Renal cortex interstitium (tissue), 11 donors: ENCODE data around the gene PTPRR. TPM values are rescaled to one million over a fixed set of nuclear protein-coding genes. Genes with fewer than 3 reads are reported as not detected.
A peak's percentile ranks its signal among the peaks of the same experiment; 100 is the strongest.

Experiments
- DNase-seq, 11 donors: peaks; one replicate each; pipeline ENCODE4 v3.0.0-alpha.2; 2013; ENCODE audit warnings: low read depth in 9 of 11, low spot score in 4 of 11; ENCODE audit errors: extremely low read depth in 1 of 11
- polyA plus RNA-seq, 3 donors: library from polyadenylated mRNA; unstranded; fragments of 120-200 nt; gene quantifications; one replicate each; pipeline ENCODE4 v1.2.1, GENCODE V29; 2013; ENCODE audit not compliant: insufficient read length in 3 of 3

Gene PTPRR
- polyA plus RNA-seq, 3 donors, result 0.64 to 0.87 (median 0.66) TPM

DNA sequence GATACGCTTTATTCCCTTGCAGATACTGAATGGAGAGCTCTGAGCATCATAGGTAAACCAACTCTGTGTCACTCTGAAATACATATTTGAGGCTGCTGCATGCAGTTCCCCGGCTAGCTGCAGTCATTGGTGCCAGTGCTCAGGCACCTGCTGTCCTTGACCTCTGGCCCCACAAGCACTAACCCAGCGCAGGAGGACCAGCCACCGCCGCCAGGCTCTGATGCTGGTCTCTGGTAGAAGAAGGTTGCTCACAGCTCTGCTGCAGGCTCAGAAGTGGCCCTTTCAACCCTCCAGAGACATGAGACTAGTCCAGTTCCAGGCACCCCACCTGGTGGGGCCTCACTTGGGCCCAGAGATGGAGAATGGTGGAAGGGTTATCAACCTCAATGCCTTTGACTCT is 248.8 kb downstream of the PTPRR start:
- no peak for DNase-seq

DNA sequence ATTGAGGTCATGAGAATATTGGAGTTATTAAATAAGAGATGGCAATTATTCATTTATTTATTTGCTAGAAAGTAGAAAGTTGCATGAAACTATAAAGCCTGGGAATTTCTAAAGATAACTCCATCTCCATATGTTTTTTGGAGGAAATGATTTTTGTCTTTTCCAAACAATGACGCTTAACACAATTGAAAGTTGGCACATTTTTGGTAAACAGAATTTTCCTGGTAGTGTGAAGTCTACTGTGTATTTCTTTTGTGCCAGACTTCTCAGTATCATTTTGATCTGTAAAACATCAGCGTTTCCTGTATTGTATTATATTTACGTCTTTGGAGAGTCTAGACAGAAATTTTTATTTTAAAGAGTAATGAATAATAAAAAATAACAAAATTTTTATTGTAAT is 249.6 kb downstream of the PTPRR start:
- DNase-seq, result no peak

DNA sequence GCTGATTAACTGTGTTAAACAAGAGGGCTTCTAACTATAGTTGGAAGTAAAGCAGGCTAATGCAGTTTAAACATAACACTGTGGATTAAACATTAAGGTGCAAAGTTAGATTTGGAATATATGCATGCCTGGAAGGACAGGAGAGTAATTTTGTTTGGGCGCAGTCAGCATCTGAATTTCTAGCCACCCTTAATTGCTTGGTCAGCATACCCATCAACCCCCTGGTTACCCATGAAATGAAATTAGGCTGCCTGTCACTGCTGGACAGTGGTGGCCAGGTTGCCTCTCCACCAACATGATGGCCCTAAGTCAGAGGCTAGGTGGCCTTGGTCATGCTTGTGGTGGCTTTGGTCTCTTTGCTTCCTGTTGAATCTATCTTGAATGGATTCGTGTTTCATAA is 253.3 kb downstream of the PTPRR start:
- no peak for DNase-seq

DNA sequence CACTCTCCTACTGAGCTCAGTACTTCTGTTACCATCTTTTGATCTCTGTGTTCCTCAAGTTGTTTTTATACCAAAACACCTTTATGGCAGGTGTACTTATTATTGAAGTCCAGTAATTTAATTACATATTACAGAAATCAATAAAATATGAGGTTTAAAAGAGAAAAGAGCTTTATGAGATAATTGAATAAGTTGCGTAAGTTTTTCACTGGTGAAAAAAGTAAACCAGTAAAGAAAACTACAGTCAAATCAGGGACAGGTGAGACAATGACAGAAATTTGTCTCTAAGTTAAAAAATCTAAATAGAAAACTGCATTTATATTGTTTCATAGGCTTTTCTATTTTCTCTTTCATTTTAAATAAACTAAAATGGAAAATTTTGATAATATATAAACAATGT is 254.2 kb downstream of the PTPRR start:
- no peak for DNase-seq

DNA sequence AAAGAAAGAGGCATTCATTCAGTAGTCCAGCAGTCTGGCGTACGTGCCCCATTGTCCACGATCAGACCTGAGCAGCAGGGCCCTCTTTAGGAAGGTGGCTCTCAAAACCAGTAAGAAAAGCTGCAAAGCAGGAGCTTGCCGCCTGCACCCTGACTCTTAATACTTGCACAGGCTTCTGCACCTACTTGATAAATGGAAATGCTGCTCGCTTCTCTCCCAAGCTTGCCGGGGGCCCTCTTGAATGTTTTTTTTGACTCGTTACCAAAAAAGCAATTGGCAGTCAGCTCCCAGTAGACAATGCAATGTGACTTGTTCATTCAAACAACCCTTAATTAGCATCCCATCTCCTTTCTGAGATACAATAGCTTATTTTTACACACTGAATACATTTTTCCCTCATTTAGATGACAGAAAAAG is 256.1 kb downstream of the PTPRR start:
- no peak for DNase-seq

DNA sequence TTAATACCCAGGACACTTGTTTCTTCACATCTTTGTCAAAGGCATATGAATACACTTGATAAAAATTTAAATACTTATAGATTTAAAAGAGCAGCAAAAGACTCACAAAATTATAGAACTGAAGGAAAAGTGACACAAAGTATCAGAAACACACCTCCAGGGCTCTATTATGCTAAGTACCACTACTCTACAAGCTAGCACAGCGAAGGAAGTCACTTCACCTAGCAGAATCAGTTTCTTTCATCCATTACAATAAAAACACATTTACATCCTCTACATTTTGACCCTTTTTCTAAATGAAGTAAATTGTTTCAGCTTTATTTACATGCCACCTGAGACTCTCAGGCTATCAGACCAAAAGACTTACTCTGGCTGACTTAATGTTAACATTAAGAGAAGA is 256.7 kb downstream of the PTPRR start:
- DNase-seq, result no peak

DNA sequence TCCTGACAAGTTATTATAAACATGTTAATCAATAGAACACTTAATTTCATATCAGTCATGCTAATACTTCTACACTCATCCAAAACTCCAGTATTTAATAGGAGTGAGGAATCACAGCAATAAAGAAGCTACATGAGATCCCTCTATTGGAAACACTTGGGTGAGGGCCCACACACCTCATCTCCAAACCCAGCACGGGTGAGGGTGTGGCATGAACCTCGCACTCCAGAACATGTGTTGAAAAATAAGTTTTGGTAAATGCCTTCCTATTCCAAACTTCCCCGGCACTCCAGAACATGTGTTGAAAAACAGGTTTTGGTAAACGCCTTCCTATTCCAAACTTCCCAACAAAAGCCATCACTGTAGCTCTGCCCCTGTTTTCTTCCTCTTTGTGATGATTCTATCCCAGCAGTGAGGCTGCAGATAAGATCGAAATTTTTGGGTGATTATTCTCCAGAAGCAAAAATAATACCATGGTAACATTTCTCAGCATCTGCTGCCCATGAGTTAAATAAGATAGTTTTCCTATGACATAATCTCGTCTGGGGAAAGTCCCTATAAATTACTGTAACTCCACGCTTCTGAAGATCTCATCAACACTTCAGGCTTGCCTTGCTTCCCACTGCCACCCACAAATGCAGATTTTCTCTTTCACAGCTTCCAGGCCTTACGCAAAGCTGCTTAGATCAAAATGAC is 258.9 kb downstream of the PTPRR start:
- DNase-seq, result no peak

DNA sequence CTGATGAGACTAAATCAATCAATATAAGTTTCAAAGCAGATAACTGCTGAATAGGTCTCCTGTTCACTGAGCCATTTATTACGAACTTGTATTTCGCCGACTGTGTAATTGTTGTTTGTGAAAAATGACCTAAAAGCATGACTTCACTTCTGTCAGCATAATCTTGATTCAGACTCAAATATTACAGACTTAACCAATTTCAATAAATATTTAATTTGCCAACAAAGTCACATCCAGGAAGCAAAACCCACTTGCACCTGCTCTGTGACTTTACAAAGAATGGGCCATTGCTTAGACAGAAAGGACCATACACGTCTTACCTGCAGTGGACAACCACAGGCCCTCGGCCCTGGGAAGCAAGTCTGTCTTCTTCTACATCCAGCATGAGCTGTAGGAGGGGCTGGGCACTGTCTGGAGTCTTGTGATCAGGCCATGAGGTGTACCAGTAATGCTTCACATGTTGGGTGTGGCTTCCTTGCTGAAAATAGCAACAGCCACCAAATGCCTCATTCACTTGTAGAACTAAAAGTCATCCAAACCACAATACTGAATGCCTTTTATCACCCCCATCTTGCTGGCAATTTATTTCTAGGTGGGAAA is 259.8 kb downstream of the PTPRR start:
- DNase-seq, result no peak

DNA sequence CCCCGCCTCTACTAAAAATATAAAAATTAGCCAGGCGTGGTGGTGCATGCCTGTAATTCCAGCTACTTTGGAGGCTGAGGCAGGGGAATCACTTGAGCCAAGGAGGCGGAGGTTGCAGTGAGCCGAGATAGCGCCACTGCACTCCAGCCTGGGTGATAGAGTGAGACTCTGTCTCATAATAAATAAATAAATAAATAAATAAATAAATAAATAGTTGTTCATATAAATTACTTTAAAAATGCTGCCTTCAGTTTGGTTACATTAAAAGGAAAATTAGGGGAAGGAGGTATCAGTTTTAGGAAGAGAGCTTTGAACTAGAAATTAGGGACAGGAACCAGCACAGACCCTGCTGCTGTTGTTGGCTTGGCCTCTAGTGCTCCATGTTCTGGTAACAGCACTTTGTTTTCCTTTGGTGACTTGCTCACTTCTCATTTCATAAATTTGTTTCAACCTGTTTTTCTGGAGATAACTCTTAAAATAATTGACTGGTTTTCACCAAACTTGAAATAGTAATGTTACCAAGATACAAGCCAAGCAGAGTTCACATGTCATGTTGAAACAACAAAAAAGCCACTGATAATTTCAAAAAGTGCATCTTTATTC is 260.4 kb downstream of the PTPRR start:
- DNase-seq, result no peak

DNA sequence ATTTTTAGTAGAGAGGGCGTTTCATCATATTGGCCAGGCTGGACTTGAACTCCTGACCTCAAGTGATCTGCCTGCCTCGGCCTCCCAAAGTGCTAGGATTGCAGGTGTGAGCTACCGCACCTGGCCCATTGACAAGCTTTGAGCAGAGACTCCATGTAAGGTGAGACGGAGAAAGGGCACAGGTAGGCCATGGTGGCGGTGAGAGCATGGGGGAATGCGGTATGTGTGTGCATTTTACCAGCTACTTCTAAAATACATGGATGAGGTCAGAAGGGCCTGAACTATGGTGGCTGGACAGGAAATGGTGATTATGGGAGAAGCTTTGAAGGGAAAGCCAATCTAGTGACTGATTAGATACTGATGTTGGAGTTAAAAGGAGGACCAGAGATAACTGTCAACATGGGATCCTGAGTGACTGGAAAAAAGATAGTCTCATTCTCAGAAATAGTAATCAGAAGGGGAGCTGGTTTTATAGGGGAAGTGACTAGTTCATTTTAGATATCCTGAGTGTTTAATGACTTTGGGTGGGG is 261.4 kb downstream of the PTPRR start:
- DNase-seq, result no peak

DNA sequence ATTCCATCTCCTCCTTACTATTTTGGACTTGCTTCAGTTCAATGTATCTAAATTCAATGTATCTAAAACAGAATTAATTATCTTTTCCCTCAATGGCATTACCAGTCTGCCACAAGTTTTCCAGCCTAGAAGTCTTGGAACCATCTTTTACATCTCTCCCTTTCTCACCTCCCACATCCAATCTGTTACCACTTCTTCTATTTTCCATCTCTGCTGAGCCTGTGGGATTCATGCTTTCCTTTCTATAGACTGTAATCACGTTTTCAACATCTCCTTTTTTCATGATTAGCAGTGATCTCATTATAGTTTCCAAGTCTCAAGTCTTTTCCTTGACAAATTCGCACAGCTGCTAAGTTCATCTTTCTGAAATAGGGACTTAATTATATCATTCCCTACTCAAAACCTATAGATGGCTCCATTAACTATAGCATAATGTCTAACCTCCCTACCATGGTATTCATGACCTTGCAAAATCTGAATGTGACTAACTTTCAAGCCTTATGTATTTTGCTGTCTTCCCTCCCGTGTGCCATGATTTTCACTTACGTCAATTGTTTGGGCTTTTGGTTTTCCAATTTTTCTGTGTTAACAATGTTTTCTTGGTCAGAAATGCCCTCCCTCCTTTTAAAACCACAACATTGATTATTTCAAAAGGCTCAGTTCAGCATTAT is 262.8 kb downstream of the PTPRR start:
- no peak for DNase-seq

DNA sequence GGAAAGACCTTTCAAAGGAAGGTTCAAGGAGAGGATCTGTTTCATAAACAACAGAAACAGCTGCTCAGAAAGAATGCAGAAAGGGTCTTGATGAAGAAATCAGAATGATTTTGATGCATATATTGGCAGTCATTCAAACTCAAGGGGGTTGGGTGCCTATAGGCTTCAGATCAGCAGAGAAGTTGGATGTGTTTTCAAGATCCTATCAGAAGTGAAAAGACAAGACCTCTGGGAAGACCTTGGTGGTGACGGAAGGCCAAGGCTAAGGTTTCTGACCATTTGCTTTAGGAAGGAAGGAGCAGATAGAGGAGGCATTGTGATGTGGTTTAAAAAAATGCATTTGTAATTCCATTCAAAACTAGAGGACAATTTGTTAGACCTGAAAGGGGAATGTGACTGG is 268.1 kb downstream of the PTPRR start:
- no peak for DNase-seq

DNA sequence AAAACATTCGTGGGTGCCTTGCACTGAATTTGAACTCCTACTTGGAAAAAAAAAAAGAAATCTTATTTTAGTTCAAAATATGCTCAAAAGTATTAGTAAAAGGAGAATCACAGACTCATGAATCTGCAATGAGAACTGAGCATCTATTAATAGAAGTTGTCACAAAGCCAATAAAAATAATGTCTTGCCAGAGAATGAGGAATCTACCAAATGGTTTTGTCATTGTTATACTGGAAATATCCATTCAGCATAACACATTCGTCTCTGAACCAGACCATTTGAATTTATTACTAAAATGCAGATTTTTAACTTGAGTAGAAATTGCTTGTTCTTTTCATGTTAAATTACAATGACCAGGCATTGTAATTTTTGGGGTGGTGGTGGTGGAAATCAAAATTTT is 271.7 kb downstream of the PTPRR start:
- DNase-seq, result no peak

DNA sequence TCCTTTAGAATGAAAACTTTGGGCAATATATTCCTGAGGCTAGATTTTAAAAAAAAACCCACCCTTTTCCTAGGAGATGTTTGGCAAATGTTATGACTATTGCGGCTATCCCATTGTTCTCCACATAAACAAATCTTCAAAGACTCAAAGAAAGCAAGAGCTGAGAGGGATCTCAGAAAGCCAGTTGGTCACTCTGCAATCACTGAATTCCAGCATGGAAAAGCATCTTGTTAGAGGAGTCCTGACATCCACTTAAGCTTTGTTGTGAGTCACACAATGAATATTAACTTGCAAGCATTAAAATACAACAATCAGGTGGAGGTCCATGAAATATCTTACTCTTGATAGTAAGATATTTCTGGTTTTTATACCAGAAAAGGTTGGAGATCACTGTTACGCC is 272.3 kb downstream of the PTPRR start:
- DNase-seq, result no peak

DNA sequence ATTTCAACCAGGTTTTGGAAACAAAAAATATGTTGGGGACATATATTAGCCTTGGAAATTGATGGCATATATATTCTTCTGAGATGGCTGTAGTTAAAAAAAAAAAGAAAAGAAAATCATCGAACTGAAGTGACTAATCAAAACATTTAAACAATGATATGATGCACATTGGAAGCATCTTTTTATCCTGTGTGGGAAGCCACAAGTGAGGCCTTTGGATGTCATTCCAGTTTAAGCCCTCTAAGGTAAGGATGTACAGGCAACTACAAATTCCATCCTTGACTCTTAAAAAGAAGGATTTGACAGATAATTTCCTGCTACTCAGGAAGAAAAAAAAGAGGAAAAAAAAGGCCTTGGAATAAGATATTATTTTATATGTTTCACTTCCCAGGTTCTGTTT is 273.7 kb downstream of the PTPRR start:
- DNase-seq, result no peak

DNA sequence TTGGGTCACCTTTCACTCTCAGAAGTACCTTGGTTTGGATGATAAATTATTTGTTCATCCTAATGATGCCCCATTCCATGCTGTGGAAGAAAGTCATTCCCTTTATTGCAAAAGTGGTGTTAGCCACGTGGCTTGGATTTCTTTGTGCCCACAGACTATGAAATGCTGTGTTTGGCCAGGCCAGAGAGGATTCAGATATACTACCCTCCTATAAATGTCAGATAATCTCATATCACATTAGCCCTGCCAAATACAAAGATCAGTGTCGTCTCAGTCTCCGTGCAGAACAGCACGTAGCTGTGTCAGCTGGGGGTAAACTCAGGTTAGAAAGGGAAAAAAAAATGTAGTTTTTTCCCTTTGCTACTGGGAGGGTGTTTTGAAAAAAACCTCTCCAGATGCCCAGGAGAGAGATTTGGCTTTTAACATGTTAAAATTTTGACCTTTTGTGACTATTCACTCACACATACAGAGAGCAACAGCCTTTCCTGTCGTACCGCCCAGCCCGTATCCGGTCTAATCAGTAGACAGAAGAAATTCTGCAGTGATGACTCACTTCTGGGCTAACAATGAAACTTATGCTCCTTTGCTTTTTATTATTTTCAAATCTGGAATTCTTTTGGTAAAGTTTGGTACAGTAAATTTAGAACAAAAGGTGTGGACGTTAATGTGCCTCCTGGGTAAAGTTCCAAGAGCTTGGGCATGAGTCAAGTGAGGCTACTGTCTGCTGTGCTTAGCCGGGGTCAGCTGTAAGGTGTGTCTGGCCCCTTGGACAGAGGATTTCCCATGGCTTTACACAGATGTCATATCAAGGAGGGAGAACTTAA is 274.8 kb downstream of the PTPRR start:
- peak in 4 of 11 donors; percentile 11 to 35 (median 27) for DNase-seq

DNA sequence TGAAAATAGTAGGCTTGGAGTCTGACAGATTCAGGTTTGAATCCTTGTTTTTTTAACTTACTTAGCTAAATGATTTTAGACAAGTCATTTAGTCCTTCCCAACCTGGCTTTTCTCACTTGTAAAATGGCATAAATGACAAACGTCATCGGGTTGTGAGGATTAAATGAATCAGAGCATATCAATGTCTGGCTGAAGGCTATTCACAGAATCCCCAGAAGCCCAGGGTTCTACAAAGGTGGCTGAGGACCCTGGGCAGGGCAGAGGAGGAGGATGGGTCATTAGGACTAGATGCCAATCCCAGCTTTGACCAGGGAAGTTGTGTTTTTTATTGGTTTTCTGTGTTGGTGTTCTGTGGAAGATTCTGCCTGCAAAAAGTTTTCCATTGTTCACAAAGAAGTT is 275.7 kb downstream of the PTPRR start:
- DNase-seq, result no peak

DNA sequence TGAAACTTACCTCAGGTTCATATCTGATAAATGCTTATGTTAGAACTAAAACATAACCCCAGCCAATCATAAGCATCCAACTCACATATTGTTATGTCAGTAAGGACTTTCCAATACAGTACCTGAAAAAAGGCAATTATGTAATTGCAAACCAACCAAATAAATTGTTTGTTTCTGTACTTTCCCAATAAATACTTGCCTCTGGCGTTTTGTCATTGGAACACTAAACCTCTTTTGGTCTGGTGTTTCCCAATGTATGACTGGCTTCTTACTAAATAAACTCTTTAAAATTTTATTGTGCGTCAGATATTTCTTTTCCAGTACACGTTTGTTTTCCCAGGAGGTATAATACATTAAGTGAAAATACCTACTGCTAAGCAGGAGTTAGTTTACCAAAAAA is 276.6 kb downstream of the PTPRR start:
- no peak for DNase-seq

DNA sequence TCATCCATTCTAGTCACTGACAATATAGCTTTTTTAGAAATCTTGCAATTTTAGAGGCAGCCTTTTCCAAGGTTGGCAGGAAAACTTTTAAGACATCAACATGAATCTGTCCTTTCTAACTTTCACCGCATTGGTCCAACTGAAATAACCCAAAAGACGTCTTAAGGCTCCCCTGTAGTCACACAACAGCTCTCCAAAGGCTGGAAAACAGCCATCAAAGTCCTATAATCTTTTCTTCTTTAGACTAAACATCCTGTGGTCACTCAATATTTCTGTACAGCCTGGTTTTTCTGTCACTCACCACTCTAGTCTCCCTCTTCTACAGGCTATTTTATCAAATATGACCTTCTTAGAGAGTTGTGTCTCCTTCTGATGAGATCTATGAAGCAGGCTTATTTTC is 278.8 kb downstream of the PTPRR start:
- DNase-seq, result no peak
